Epithelial cell of esophagus (primary cell): ENCODE data around the gene GLYR1.

ENCODE experiments used
- DNase-seq: peaks from one replicate; pipeline ENCODE4 v3.0.0; 2010; ENCODE audit warnings: low read depth
- H3K4me3 ChIP-seq: 2 replicates; pipeline ENCODE4 v1.5.1; 2011; ENCODE audit warnings: mild to moderate bottlenecking, low read length, control low read depth
- TF ChIP-seq, protein P1 (sequence below): IDR thresholded peaks from 2 replicates; pipeline ENCODE4 v1.5.1; 2011; ENCODE audit warnings: low read depth, mild to moderate bottlenecking, low read length, control low read depth, inconsistent platforms; ENCODE audit not compliant: insufficient read depth; ENCODE audit errors: missing control alignments

Gene GLYR1

DNA sequence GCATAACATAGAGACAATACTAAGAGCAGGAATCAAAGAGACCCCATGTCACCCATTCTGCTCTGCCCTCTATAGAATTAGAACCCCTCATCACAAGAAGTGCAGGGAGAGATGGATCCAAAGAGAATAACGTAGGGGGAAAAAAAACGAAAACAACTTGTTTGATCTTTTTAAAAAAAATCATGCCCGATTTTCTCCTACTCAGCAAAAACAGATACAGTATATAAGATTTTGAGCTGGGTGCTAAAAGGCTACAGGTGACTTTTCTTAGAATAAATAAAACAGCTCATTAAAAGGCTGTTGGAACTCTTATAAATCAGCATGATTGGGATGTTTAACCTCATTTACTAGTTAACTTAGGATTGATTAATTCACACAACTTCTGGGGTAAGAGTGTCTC lies 17.6 kb upstream of the GLYR1 start:
- H3K4me3 ChIP-seq: no peak overlapping the region
- TF ChIP-seq, protein P1, sequence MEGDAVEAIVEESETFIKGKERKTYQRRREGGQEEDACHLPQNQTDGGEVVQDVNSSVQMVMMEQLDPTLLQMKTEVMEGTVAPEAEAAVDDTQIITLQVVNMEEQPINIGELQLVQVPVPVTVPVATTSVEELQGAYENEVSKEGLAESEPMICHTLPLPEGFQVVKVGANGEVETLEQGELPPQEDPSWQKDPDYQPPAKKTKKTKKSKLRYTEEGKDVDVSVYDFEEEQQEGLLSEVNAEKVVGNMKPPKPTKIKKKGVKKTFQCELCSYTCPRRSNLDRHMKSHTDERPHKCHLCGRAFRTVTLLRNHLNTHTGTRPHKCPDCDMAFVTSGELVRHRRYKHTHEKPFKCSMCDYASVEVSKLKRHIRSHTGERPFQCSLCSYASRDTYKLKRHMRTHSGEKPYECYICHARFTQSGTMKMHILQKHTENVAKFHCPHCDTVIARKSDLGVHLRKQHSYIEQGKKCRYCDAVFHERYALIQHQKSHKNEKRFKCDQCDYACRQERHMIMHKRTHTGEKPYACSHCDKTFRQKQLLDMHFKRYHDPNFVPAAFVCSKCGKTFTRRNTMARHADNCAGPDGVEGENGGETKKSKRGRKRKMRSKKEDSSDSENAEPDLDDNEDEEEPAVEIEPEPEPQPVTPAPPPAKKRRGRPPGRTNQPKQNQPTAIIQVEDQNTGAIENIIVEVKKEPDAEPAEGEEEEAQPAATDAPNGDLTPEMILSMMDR: no peak
- DNase-seq: no peak

DNA sequence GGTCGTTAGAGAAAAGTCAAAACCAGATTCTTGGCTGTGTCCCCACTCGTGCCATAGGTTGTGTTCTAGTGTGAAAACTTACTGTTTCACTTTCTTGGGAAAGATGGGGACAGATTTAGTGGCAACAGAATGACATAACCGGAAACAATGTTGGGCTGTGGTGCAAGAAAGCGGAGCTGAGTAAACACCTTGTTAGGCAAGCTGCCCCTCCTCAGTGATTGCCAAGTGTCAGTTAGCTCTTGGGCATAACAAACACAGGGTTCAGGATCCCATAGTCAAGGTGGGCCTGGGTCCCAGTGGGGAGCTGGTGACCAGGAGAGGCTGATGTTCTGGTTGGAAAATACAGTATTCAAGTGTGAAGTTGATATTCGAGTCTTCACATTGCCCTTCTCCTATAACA lies 15.6 kb upstream of the GLYR1 start:
- H3K4me3 ChIP-seq: no peak overlapping the region
- peak; percentile 67 for DNase-seq
- TF ChIP-seq, protein P1: no peak

DNA sequence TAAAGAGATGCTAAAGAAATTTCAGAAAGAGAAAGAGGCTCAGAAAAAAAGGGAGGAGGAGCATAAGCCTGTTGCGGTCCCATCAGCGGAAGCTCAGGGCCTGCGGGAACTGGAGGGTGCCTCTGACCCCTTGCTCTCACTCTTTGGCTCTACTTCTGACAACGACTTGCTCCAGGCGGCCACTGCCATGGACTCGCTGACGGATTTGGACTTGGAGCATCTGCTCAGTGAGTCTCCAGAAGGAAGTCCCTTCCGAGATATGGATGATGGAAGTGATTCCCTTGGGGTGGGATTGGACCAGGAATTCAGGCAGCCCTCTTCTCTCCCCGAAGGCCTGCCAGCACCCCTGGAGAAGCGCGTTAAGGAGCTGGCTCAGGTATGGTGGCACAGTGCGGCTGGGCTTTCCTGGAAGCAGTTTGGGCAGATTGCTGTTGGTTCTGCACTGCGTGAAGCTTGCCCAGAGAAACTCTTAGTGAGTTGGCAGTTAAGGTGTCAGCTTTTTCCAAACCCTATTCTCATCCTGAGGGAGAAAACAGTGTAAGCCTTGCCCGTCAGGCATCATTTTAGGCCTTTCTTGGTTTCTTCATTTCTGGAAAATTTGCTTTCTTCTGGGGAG lies 13.7 kb upstream of the GLYR1 start:
- no peak overlapping the region for H3K4me3 ChIP-seq
- TF ChIP-seq, protein P1: no peak
- DNase-seq: no peak

DNA sequence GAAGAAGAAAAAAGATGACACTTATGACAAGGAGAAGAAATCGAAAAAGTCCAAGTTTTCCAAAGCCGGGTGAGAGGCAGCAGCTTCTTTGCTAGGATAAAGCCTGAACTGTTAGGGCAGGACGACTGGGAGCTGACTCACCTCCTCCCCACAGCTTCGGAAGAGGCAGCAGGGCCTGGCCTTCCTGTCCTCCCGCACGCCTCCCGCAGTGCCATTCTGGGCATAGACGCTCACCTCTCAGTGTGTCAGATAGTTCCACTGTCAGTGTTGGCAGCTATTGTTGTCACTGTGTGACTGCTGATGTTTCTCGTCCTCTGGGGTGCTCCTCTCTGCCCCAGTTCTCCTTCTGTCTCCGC lies 12.8 kb upstream of the GLYR1 start:
- H3K4me3 ChIP-seq: no peak overlapping the region
- TF ChIP-seq, protein P1: no peak
- DNase-seq: peak; percentile 71

DNA sequence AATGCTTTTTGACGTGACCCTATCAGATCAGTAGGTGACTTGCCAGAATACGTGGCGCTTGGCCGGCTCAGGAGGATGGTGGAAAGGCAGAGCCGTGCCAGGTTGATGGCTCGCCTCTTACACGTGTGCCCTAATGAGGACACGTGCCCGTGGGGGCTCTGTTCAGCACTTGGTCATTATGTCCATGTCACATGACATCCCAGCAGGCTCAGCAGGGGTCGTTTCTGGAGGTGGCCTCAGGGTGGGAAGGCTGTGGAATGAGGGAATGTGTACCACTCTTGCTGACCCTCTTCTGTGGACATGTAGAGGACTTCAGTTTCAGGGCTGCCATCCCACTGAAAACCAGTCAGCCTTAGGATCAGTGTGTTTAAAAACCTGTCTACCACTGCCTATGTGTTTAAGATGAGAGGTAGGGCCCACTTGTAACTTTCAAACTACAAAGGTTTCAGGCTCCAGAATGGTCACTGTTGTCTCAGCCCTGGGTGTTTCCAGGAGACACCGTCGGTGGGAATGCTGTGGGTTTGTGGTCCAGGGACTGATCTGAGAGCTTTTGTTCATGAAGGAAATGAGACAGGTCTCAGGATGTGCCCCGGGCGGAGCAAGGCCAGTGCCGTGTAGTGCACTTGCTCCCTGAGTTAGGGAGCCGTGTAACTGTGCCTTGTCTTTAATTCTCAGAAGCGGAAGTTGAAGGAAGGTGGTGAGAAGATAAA lies 12.3 kb upstream of the GLYR1 start:
- H3K4me3 ChIP-seq: no peak overlapping the region
- TF ChIP-seq, protein P1: no peak
- peak; percentile 47 for DNase-seq

DNA sequence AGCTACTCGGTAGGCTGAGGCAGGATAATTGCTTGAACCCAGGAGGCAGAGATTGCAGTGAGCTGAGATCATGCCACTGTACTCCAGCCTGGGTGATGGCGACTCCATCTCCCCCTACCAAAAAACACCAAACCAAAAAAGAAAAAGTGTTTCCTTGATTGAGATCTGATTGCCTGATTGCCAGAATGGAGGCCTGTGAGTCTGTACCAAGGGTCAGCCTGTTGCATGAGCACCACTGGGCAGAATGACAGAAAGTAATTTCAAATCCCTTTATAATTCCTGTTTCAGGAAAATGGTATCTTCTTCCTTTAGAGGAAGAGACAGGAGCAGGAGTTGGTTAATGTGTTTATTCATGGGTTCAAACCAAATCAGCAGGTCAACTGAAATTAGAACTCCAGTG lies 8.7 kb upstream of the GLYR1 start:
- no peak for DNase-seq
- H3K4me3 ChIP-seq: no peak overlapping the region
- TF ChIP-seq, protein P1: no peak

DNA sequence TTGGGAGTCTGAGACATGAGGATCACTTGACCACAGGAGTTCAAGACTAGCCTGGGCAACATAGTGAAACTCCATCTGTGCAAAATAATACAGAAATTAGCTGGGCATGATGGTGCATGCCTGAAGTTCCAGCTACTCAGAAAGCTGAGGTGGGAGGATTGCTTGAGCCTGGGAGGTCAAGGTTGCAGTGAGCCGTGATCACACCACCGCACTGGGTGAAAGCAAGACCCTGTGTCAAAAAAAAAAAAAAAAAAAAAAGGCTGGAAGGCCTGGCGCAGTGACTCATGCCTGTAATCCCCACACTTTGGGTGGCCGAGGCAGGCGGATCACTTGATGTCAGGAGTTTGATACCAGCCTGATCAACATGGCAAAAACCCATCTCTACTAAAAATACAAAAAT lies 8.3 kb upstream of the GLYR1 start:
- TF ChIP-seq, protein P1: no peak
- no peak overlapping the region for H3K4me3 ChIP-seq
- DNase-seq: peak; percentile 24
